Globus pallidus (tissue), 1 donor: ENCODE measurements around the gene ADCK1.
"Not testable (repeated sequence)": the region's sequence is repeated elsewhere in the genome, so short reads cannot be mapped to it uniquely, and the experiment has no call there.

ENCODE experiments used
- DNase-seq: peaks from one replicate; pipeline ENCODE4 v3.0.0-alpha.2; 2015; ENCODE audit warnings: low spot score

The ADCK1 gene

GRCh38 chr14:77808250-77808649, 8.3 kb downstream of the ADCK1 start:
- no peak for DNase-seq

- no peak for DNase-seq
These were observed 9.1 kb downstream of the ADCK1 start for GRCh38 chr14:77809011-77809410.

- DNase-seq, result no peak
These were observed 12.1 kb downstream of the ADCK1 start for GRCh38 chr14:77812028-77812427.

- not testable (repeated sequence) for DNase-seq
These were observed 12.8 kb downstream of the ADCK1 start for GRCh38 chr14:77812682-77813081.

- no peak for DNase-seq
These were observed 22.4 kb downstream of the ADCK1 start for GRCh38 chr14:77822307-77822706.

GRCh38 chr14:77822741-77823140, 22.8 kb downstream of the ADCK1 start:
- DNase-seq, result no peak

GRCh38 chr14:77823378-77823777, 23.5 kb downstream of the ADCK1 start:
- DNase-seq, result no peak

- DNase-seq, result no peak
These were observed 26.1 kb downstream of the ADCK1 start for GRCh38 chr14:77825895-77826519.

GRCh38 chr14:77830692-77831091, 30.8 kb downstream of the ADCK1 start:
- no peak for DNase-seq

- no peak for DNase-seq
These were observed 32.4 kb downstream of the ADCK1 start for GRCh38 chr14:77832297-77832696.

GRCh38 chr14:77837926-77838325, 38.0 kb downstream of the ADCK1 start:
- DNase-seq, result no peak

- peak; percentile 92 for DNase-seq
These were observed 39.1 kb downstream of the ADCK1 start for GRCh38 chr14:77838831-77839511.

GRCh38 chr14:77843195-77843594, 43.3 kb downstream of the ADCK1 start:
- no peak for DNase-seq

- no peak for DNase-seq
These were observed 43.7 kb downstream of the ADCK1 start for GRCh38 chr14:77843651-77844050.

GRCh38 chr14:77844802-77845201, 44.9 kb downstream of the ADCK1 start:
- no peak for DNase-seq

GRCh38 chr14:77848031-77848430, 48.1 kb downstream of the ADCK1 start:
- no peak for DNase-seq

- no peak for DNase-seq
These were observed 49.8 kb downstream of the ADCK1 start for GRCh38 chr14:77849711-77850110.

- no peak for DNase-seq
These were observed 54.0 kb downstream of the ADCK1 start for GRCh38 chr14:77853919-77854318.

GRCh38 chr14:77856941-77857340, 57.0 kb downstream of the ADCK1 start:
- DNase-seq, result no peak

- no peak for DNase-seq
These were observed 60.1 kb downstream of the ADCK1 start for GRCh38 chr14:77859934-77860570.

- DNase-seq, result no peak
These were observed 61.3 kb downstream of the ADCK1 start for GRCh38 chr14:77861201-77861600.

GRCh38 chr14:77862154-77862786, 62.4 kb downstream of the ADCK1 start:
- peak; percentile 74 for DNase-seq

GRCh38 chr14:77864085-77864484, 64.2 kb downstream of the ADCK1 start:
- no peak for DNase-seq
